PC-3 (cell line): Measurements from ENCODE around the gene P2RY11. TPM values are rescaled to one million over a fixed set of nuclear protein-coding genes. Genes with fewer than 3 reads are reported as not detected.

Experiments
- ATAC-seq: fragments of 200-7000 bp; cut with Tn5 transposase; 2 replicates; pipeline ENCODE4 v1.9.1; 2020; ENCODE audit warnings: mild to moderate bottlenecking, moderate library complexity
- BruUV-seq: library from RNA; stranded (reverse); fragments of 400-500 nt; replicated peaks from 2 replicates; lab custom pipeline; 2021; lab: Mats Ljungman, UMichigan
- CTCF ChIA-PET: fragments of 300-600 bp; sonication (Branson Sonifier 250); formaldehyde crosslinking; loops from one replicate; lab custom pipeline; 2022; ENCODE audit warnings: antibody characterized with exemption; lab: Charles Lee
- POLR2A ChIA-PET: fragments of 300-600 bp; sonication (Branson Sonifier 250); formaldehyde crosslinking; loops from one replicate; lab custom pipeline; 2022; ENCODE audit warnings: antibody characterized with exemption; ENCODE audit not compliant: unreplicated experiment; lab: Charles Lee
- DNase-seq: peaks from one replicate; pipeline ENCODE4 v3.0.0-alpha.2; 2015
- H2AFZ ChIP-seq: fragments of 300-600 bp; sonication (generic); 2 replicates; pipeline ENCODE4 v1.6.0; 2016; ENCODE audit warnings: antibody characterized with exemption, low read length
- H3F3A ChIP-seq: fragments of 300-600 bp; sonication (generic); one replicate; pipeline ENCODE4 v1.6.0; 2017; ENCODE audit warnings: antibody characterized with exemption, low read length, control low read depth, mild to moderate bottlenecking; ENCODE audit not compliant: unreplicated experiment
- H3K27ac ChIP-seq: fragments of 300-600 bp; sonication (generic); 2 replicates; pipeline ENCODE4 v1.5.1; 2016; ENCODE audit warnings: mild to moderate bottlenecking, low read length
- H3K27me3 ChIP-seq: fragments of 300-600 bp; sonication (generic); 2 replicates; pipeline ENCODE4 v1.6.1; 2016; ENCODE audit warnings: low read length, mixed read lengths
- H3K36me3 ChIP-seq: fragments of 300-600 bp; sonication (generic); 2 replicates; pipeline ENCODE4 v1.6.1; 2016; ENCODE audit warnings: low read depth, mixed run types, low read length, mixed read lengths
- H3K4me1 ChIP-seq: fragments of 300-600 bp; sonication (generic); 2 replicates; pipeline ENCODE4 v1.5.1; 2016; ENCODE audit warnings: low read length; ENCODE audit not compliant: insufficient read depth
- H3K4me2 ChIP-seq: fragments of 300-600 bp; sonication (generic); 2 replicates; pipeline ENCODE4 v1.6.0; 2016; ENCODE audit warnings: low read length
- H3K4me3 ChIP-seq: fragments of 300-600 bp; sonication (generic); 2 replicates; pipeline ENCODE4 v1.5.1; 2016; ENCODE audit warnings: mild to moderate bottlenecking, low read length, mixed read lengths
- H3K79me2 ChIP-seq: fragments of 300-600 bp; sonication (generic); 2 replicates; pipeline ENCODE4 v1.6.1; 2017; ENCODE audit warnings: low read length, mixed read lengths
- H3K9ac ChIP-seq: fragments of 300-600 bp; sonication (generic); 2 replicates; pipeline ENCODE4 v1.6.0; 2016; ENCODE audit warnings: mild to moderate bottlenecking, low read length
- H3K9me2 ChIP-seq: fragments of 300-600 bp; sonication (generic); replicated peaks from 2 replicates; pipeline ENCODE4 v1.6.1; 2016; ENCODE audit warnings: mixed run types, low read length, mixed read lengths
- H3K9me3 ChIP-seq: fragments of 300-600 bp; sonication (generic); 2 replicates; pipeline ENCODE4 v1.6.1; 2016; ENCODE audit warnings: low read length, mixed read lengths
- H4K20me1 ChIP-seq: fragments of 300-600 bp; sonication (generic); 2 replicates; pipeline ENCODE4 v1.6.1; 2016; ENCODE audit warnings: low read length, mixed read lengths
- EZH2 ChIP-seq: fragments of 300-600 bp; sonication (generic); IDR thresholded peaks from one replicate; pipeline ENCODE4 v1.6.1; 2017; ENCODE audit warnings: antibody characterized with exemption, mild to moderate bottlenecking, low read length; ENCODE audit not compliant: unreplicated experiment
- EZH2phosphoT487 ChIP-seq: fragments of 300-600 bp; sonication (generic); IDR thresholded peaks from 2 replicates; pipeline ENCODE4 v1.6.1; 2018; ENCODE audit warnings: mild to moderate bottlenecking, antibody characterized with exemption, low read length, borderline replicate concordance
- intact Hi-C: fragments of 100-400 bp; cut with micrococcal nuclease; formaldehyde crosslinking; loops from 2 replicates; pipeline ENCODE4 v1.9.0; 2023
- total RNA-seq: library from RNA; depleted of rRNA; stranded (reverse); fragments of >200 nt; gene quantifications from 2 replicates; pipeline ENCODE4 v1.2.3, GENCODE V29; 2014
- TF ChIP-seq, protein P1 (sequence below): fragments of 300-600 bp; sonication (generic); conservative IDR thresholded peaks from 2 replicates; pipeline ENCODE4 v1.5.1; 2017; ENCODE audit warnings: antibody characterized with exemption, low read depth, mild to moderate bottlenecking, low read length

The P2RY11 gene
- total RNA-seq, 1 experiment from 2014 or later = 11.1 TPM

DNA sequence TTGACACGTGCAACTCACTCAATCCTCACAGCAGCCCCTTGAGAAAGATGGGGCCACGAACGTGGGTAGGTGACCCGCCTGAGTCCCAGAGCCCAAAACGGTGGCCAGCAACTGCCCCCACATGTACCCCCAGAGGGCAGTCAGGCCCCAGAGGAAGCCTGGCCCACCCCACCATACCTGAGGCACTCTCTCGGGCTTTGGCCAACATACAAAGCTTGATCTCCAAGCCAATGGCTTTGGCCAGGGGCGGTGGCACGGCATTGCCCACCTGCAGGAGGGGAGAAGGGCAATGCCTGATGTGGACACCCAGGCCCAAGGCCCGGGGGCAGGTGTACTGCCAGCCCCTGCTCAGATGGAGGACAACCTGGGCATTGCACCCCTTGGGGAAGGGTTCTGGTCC is 22.5 kb downstream of the P2RY11 start:
- Histone ChIP-seq H3K9ac (no peak overlapping the region), H3F3A (no peaks in the 10 kb centered on the region), H3K36me3 (peaks cover 61% of the 10 kb centered on the region), H3K4me1 (no peaks in the 10 kb centered on the region), H3K9me2 (no peaks in the 10 kb centered on the region), H3K27me3 (no peaks in the 10 kb centered on the region), H4K20me1 (no peaks in the 10 kb centered on the region), H3K27ac (no peak overlapping the region), H3K4me3 (no peak overlapping the region), H3K4me2 (no peak overlapping the region), H3K9me3 (no peaks in the 10 kb centered on the region), H3K79me2 (no peaks in the 10 kb centered on the region), H2AFZ (no peak overlapping the region)
- DNase-seq (no peak), ATAC-seq (no peak)
- ChIA-PET POLR2A (no interaction called here), CTCF (no interaction called here)
- intact Hi-C loops = no loop called here
- TF ChIP-seq, protein P1, sequence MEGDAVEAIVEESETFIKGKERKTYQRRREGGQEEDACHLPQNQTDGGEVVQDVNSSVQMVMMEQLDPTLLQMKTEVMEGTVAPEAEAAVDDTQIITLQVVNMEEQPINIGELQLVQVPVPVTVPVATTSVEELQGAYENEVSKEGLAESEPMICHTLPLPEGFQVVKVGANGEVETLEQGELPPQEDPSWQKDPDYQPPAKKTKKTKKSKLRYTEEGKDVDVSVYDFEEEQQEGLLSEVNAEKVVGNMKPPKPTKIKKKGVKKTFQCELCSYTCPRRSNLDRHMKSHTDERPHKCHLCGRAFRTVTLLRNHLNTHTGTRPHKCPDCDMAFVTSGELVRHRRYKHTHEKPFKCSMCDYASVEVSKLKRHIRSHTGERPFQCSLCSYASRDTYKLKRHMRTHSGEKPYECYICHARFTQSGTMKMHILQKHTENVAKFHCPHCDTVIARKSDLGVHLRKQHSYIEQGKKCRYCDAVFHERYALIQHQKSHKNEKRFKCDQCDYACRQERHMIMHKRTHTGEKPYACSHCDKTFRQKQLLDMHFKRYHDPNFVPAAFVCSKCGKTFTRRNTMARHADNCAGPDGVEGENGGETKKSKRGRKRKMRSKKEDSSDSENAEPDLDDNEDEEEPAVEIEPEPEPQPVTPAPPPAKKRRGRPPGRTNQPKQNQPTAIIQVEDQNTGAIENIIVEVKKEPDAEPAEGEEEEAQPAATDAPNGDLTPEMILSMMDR = no peak
- no peak for TF ChIP-seq EZH2
- no peak for TF ChIP-seq EZH2phosphoT487
- no TSS peak for BruUV-seq

DNA sequence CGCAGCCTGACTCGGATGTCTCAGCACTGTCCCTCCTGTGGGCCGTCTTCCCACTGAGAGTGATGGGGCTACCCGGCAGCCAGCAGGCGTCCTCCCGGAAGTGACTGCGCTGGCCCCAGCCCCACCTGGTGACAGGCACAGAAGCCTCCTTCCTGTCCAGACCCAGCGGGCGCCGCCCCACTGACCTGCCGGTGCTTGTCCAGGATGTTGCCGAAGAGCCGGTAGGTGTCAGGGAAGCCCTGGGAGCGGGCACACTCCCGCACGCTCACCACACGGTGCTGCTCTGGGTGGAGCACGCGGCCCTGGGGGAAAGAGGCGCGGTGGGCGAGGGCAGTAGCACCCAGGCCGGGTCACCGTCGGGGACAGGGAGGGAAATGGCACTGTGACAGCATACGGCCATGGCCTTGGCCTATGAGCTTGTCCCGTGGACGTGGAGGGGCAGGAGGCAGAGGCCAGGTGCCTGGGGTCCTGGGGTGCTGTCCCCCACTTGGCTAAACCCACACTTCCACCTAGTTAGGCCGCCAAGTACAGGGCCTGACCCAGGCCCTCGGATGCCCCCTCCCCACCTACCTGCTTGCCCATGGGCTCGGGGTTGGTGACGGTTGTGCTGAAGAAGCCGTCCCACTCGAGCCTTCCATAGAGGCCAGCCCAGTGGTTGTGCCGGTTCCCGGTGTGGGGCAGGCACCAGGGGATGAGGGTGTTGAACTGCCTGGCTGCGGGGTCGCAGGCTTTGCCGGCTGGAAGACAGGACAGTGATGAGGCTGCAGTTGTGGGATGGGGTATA is 24.2 kb downstream of the P2RY11 start:
- intact Hi-C loops = no loop called here
- Histone ChIP-seq H3K27ac (no peak overlapping the region), H3K9me2 (no peaks in the 10 kb centered on the region), H4K20me1 (no peaks in the 10 kb centered on the region), H3K36me3 (peaks cover 68% of the 10 kb centered on the region), H3K4me1 (no peaks in the 10 kb centered on the region), H3K4me2 (no peak overlapping the region), H3K4me3 (no peak overlapping the region), H3K79me2 (no peaks in the 10 kb centered on the region), H3K27me3 (no peaks in the 10 kb centered on the region), H3K9ac (no peak overlapping the region), H3F3A (no peaks in the 10 kb centered on the region), H2AFZ (no peak overlapping the region), H3K9me3 (no peaks in the 10 kb centered on the region)
- no peak for TF ChIP-seq EZH2phosphoT487
- TF ChIP-seq EZH2 = no peak
- TF ChIP-seq, protein P1 = no peak
- POLR2A ChIA-PET = no interaction called here
- DNase-seq (no peak), ATAC-seq (no peak)
- no TSS peak for BruUV-seq
- CTCF ChIA-PET = no interaction called here

DNA sequence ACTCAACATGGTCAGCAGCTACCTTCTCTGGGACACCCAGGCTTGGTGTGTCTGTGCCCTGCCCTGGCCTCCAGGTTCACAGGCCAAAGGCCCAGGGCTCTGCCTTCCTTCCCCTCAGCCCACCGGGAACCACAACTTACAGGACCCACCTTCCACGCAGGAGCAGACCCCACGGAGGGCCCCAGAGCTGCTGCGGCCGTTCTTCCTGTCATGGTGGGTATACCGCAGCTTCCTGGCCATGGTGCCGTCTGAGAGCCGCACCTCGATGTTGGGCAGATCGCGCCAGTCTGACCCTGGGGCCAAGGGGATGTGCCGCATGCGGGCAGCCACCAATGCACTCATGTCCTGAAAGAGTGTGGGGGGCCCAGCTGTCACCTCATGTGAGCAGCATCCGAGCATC is 25.4 kb downstream of the P2RY11 start:
- DNase-seq (no peak), ATAC-seq (no peak)
- Histone ChIP-seq H3K27me3 (no peaks in the 10 kb centered on the region), H3K36me3 (peaks cover 74% of the 10 kb centered on the region), H3K9ac (no peak overlapping the region), H3K4me3 (no peak overlapping the region), H2AFZ (no peak overlapping the region), H3K79me2 (no peaks in the 10 kb centered on the region), H4K20me1 (no peaks in the 10 kb centered on the region), H3F3A (no peaks in the 10 kb centered on the region), H3K4me1 (no peaks in the 10 kb centered on the region), H3K9me2 (no peaks in the 10 kb centered on the region), H3K9me3 (no peaks in the 10 kb centered on the region), H3K4me2 (no peak overlapping the region), H3K27ac (no peak overlapping the region)
- TF ChIP-seq EZH2 (no peak), EZH2phosphoT487 (no peak)
- TF ChIP-seq, protein P1 = no peak
- intact Hi-C loops = no loop called here
- no TSS peak for BruUV-seq
- POLR2A ChIA-PET = no interaction called here
- CTCF ChIA-PET = no interaction called here
